Esophagus squamous epithelium (tissue), 5 donors: ENCODE data around the gene SMYD4. TPM values are rescaled to one million over a fixed set of nuclear protein-coding genes. Genes with fewer than 3 reads are reported as not detected.
"Not testable (repeated sequence)": the region's sequence is repeated elsewhere in the genome, so short reads cannot be mapped to it uniquely, and the experiment has no call there.

ENCODE experiments used
- DNase-seq: peaks from one replicate; lab custom pipeline; 2025; lab: John Stamatoyannopoulos, UW
- H3K27ac ChIP-seq, 4 donors: fragments of 200-600 bp; sonication (generic); one replicate each; pipeline ENCODE4 v1.5.1; 2016 to 2019; ENCODE audit warnings: mild to moderate bottlenecking in 1 of 4
- H3K27me3 ChIP-seq, 4 donors: fragments of 200-600 bp; sonication (generic); 1 replicate in 3 of 4; 2 replicates in 1 of 4; pipeline versions ENCODE4 v1.5.1 to v1.6.0; 2017 to 2021; ENCODE audit warnings: antibody characterized with exemption in 1 of 4
- H3K36me3 ChIP-seq, 3 donors: fragments of 200-600 bp; sonication (generic); one replicate each; pipeline ENCODE4 v1.5.1; 2016 to 2019
- H3K4me1 ChIP-seq, 3 donors: fragments of 200-600 bp; sonication (generic); one replicate each; pipeline ENCODE4 v1.5.1; 2017 to 2019
- H3K4me3 ChIP-seq, 4 donors: fragments of 200-600 bp; sonication (generic); 1 replicate in 3 of 4; 2 replicates in 1 of 4; pipeline ENCODE4 v1.5.1; 2016 to 2019; ENCODE audit warnings: mild to moderate bottlenecking in 2 of 4, moderate library complexity in 1 of 4
- H3K9me3 ChIP-seq, 3 donors: fragments of 200-600 bp; sonication (generic); one replicate each; pipeline ENCODE4 v1.5.1; 2016 to 2019
- CTCF ChIP-seq, 6 experiments: fragments of 450-650 bp in 4 of 6; fragments of 200-600 bp in 2 of 6; sonication (generic) in 2 of 6; IDR thresholded peaks; one replicate each; pipeline ENCODE4 v1.5.1; 2016 to 2019; ENCODE audit warnings: antibody characterized with exemption in 6 of 6, mild to moderate bottlenecking in 4 of 6, moderate library complexity in 4 of 6
- POLR2A ChIP-seq, 4 donors: fragments of 450-650 bp; IDR thresholded peaks; one replicate each; pipeline ENCODE4 v1.6.1; 2017; ENCODE audit warnings: antibody characterized with exemption in 4 of 4, mild to moderate bottlenecking in 4 of 4, moderate library complexity in 3 of 4
- WGBS, 2 donors: methylation state at CpG; one replicate each; pipeline ENCODE4 v1.1.5; 2018; 5-methylcytosine and 5-hydroxymethylcytosine counted together
- intact Hi-C: fragments of 100-400 bp; cut with DNase I; formaldehyde crosslinking; loops from one replicate; pipeline ENCODE4 v1.15.0; 2022
- total RNA-seq, 4 donors: library from RNA; depleted of rRNA; stranded (reverse); fragments of >200 nt; gene quantifications; one replicate each; pipeline ENCODE4 v1.1.0, GENCODE V29; 2016
- donor health status: DM: yes; HTN: yes; CAD: no.

Gene SMYD4
- total RNA-seq, 4 donors from 2014 or later, result 5.0 to 9.0 (median 6.5) TPM

- no peaks in the 10 kb centered on the region for H3K9me3 ChIP-seq
Observed at GRCh38 chr17:1802429-1802828, 27.3 kb downstream of the SMYD4 start.

GRCh38 chr17:1800712-1801111 lies 29.0 kb downstream of the SMYD4 start:
- Histone ChIP-seq H3K27ac (no peak overlapping the region), H3K4me1 (peaks cover 0 to 7% (median 6%) of the 10 kb centered on the region in 3 donors), H3K36me3 (peaks cover 0 to 65% (median 10%) of the 10 kb centered on the region in 3 donors), H3K27me3 (no peaks in the 10 kb centered on the region), H3K4me3 (no peak overlapping the region), H3K9me3 (no peaks in the 10 kb centered on the region)
- WGBS, 2 donors, result 75 to 84% methylated on average over 4 of the region's 4 CpGs
- TF ChIP-seq POLR2A (IDR thresholded peaks at IDR 0.05) (no peak), CTCF (IDR thresholded peaks at IDR 0.05) (no peak)
- DNase-seq, result no peak
- intact Hi-C loops, result no loop called here

More at GRCh38 chr17:1802429-1802828, 27.3 kb downstream of the SMYD4 start:
- Histone ChIP-seq H3K27ac (no peak overlapping the region), H3K27me3 (no peaks in the 10 kb centered on the region), H3K36me3 (peaks cover 0 to 67% (median 10%) of the 10 kb centered on the region in 3 donors), H3K4me3 (no peak overlapping the region), H3K4me1 (peaks cover 0 to 2% (median 0%) of the 10 kb centered on the region in 3 donors)
- no peak for DNase-seq
- WGBS, 2 donors, result 88 to 100% methylated on average over 1 of the region's 1 CpG
- intact Hi-C loops, result no loop called here
- TF ChIP-seq CTCF (IDR thresholded peaks at IDR 0.05) (no peak), POLR2A (IDR thresholded peaks at IDR 0.05) (no peak)

- H3K9me3 ChIP-seq, result no peaks in the 10 kb centered on the region
- 93 to 96% methylated on average over 7 of the region's 7 CpGs for WGBS, 2 donors
- no peak overlapping the region for H3K4me3 ChIP-seq
- TF ChIP-seq POLR2A (IDR thresholded peaks at IDR 0.05) (no peak), CTCF (IDR thresholded peaks at IDR 0.05) (no peak)
- H3K4me1 ChIP-seq, result peaks cover 0 to 7% (median 6%) of the 10 kb centered on the region in 3 donors
- peaks cover 0 to 60% (median 10%) of the 10 kb centered on the region in 3 donors for H3K36me3 ChIP-seq
- H3K27ac ChIP-seq, result no peak overlapping the region
- intact Hi-C loops, result no loop called here
- DNase-seq, result no peak
- H3K27me3 ChIP-seq, result no peaks in the 10 kb centered on the region
Observed at GRCh38 chr17:1800240-1800639, 29.5 kb downstream of the SMYD4 start.

GRCh38 chr17:1797846-1798245 lies 31.9 kb downstream of the SMYD4 start:
- DNase-seq, intact Hi-C loops, H3K4me3 ChIP-seq, H3K27me3 ChIP-seq, H3K9me3 ChIP-seq, H3K27ac ChIP-seq: not testable (repeated sequence)
- H3K4me1 ChIP-seq, result peaks cover 0 to 16% (median 8%) of the 10 kb centered on the region in 3 donors
- 95 to 97% methylated on average over 7 to 8 of the region's 8 CpGs for WGBS, 2 donors
- peaks cover 0 to 38% (median 10%) of the 10 kb centered on the region in 3 donors for H3K36me3 ChIP-seq

GRCh38 chr17:1797323-1797722 lies 32.4 kb downstream of the SMYD4 start:
- intact Hi-C loops, result no loop called here
- WGBS, 2 donors, result 60 to 72% methylated on average over 3 of the region's 3 CpGs
- DNase-seq, result no peak
- TF ChIP-seq POLR2A (IDR thresholded peaks at IDR 0.05) (no peak), CTCF (IDR thresholded peaks at IDR 0.05) (no peak)
- Histone ChIP-seq H3K36me3 (peaks cover 0 to 34% (median 10%) of the 10 kb centered on the region in 3 donors), H3K4me1 (peaks cover 0 to 21% (median 11%) of the 10 kb centered on the region in 3 donors), H3K27me3 (no peaks in the 10 kb centered on the region), H3K27ac (no peak overlapping the region), H3K4me3 (no peak overlapping the region), H3K9me3 (no peaks in the 10 kb centered on the region)

DNA sequence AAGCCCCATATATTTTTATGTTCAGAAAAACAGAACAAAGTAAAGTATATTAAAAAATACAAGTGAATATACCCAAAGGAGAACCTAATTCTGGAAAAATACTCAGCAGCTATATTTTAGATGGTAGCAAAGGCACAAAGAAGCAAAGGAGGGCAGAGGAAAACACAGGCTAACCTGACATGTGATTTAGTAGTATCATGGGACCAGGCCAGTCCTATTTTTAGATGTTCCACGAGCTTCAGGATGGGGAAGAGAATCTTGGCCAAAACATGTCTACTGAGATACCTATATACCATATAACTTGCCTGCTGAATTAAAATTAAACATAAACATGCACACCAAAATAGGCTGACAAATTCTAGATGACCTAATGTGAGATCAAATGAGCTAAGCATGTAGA lies 32.9 kb downstream of the SMYD4 start:
- no peak for DNase-seq
- H3K27ac ChIP-seq, result no peak overlapping the region
- no peaks in the 10 kb centered on the region for H3K9me3 ChIP-seq
- intact Hi-C loops, result no loop called here
- H3K27me3 ChIP-seq, result no peaks in the 10 kb centered on the region
- no peak for TF ChIP-seq POLR2A (IDR thresholded peaks at IDR 0.05)
- no peak for TF ChIP-seq CTCF (IDR thresholded peaks at IDR 0.05)
- WGBS, 2 donors, result 5 to 13% methylated on average over 1 of the region's 1 CpG
- H3K36me3 ChIP-seq, result peaks cover 0 to 28% (median 10%) of the 10 kb centered on the region in 3 donors
- H3K4me1 ChIP-seq, result peaks cover 0 to 24% (median 11%) of the 10 kb centered on the region in 3 donors
- H3K4me3 ChIP-seq, result no peak overlapping the region
